HCT116 (cell line): ENCODE data around the gene ZNF503.

Experiments used
- CEBPB ChIP-seq: IDR thresholded peaks from 2 replicates; pipeline ENCODE4 v1.6.1; 2012; ENCODE audit warnings: low read depth
- EZH2 ChIP-seq: fragments of 200-600 bp; sonication (generic); IDR thresholded peaks from 2 replicates; pipeline ENCODE4 v1.6.1; 2017; ENCODE audit warnings: antibody characterized with exemption, mixed run types
- EZH2phosphoT487 ChIP-seq: fragments of 200-600 bp; IDR thresholded peaks from 2 replicates; pipeline ENCODE4 v1.6.1; 2018; ENCODE audit warnings: antibody characterized with exemption, borderline replicate concordance
- POLR2A ChIP-seq: IDR thresholded peaks from 2 replicates; pipeline ENCODE4 v1.7.0; 2011; ENCODE audit warnings: borderline replicate concordance; ENCODE audit not compliant: insufficient read depth, insufficient read length; ENCODE audit errors: extremely low read depth
- POLR2AphosphoS5 ChIP-seq: IDR thresholded peaks from 2 replicates; pipeline ENCODE4 v1.6.1; 2011; ENCODE audit warnings: mild to moderate bottlenecking, low read depth, low read length, moderate library complexity
- RAD21 ChIP-seq: IDR thresholded peaks from 2 replicates; pipeline ENCODE4 v1.6.1; 2012; ENCODE audit warnings: low read depth, mild to moderate bottlenecking
- SIN3A ChIP-seq: IDR thresholded peaks from 2 replicates; pipeline ENCODE4 v1.6.1; 2012; ENCODE audit warnings: low read depth
- SP1 ChIP-seq: IDR thresholded peaks from 2 replicates; pipeline ENCODE4 v1.6.1; 2012; ENCODE audit warnings: low read depth
- TCF7L2 ChIP-seq: IDR thresholded peaks from 2 replicates; pipeline ENCODE4 v1.7.0; 2011; ENCODE audit warnings: borderline replicate concordance, inconsistent platforms; ENCODE audit not compliant: insufficient read depth, insufficient read length; ENCODE audit errors: extremely low read depth
- TF ChIP-seq, protein P1 (sequence below), 3 experiments: fragments of 200-600 bp in 1 of 3; sonication (generic) in 1 of 3; IDR thresholded peaks in 2 of 3; conservative IDR thresholded peaks in 1 of 3; 2 replicates each; pipeline ENCODE4 v1.5.1; 2012 to 2017; ENCODE audit warnings: low read depth in 2 of 3, low read length in 2 of 3, antibody characterized with exemption in 1 of 3, borderline replicate concordance in 1 of 3, control low read depth in 1 of 3, mild to moderate bottlenecking in 1 of 3, mixed read lengths in 1 of 3, mixed run types in 1 of 3, moderate library complexity in 1 of 3; ENCODE audit not compliant: insufficient read depth in 1 of 3
- TF ChIP-seq, protein P2 (sequence below): IDR thresholded peaks from 2 replicates; pipeline ENCODE4 v1.6.1; 2012
- TF ChIP-seq, protein P3 (sequence below): IDR thresholded peaks from 2 replicates; pipeline ENCODE4 v1.6.1; 2012; ENCODE audit warnings: low read depth
- TF ChIP-seq, protein P4 (sequence below): IDR thresholded peaks from 2 replicates; pipeline ENCODE4 v1.6.1; 2012

DNA sequence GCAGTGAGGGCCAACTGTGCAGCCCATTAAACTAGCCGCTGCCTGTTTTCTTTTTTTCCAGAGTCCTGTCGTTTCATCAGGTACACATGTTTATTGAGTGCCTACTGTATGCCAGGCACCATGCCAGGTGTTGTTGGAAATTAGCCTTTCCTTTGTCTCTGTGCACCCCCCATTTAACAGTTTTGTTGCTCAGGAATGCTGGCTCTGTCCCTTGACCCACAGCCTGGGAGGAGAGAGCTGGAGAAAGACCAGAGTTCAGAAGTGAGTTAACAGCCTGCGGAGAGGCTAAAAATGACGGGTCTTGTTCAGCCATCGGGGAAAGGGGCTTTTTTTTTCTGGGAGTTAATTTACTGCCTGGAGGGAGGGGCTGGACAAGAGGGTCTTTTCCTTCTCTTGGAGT is 31.2 kb upstream of the ZNF503 start:
- no peak for TF ChIP-seq POLR2A
- TF ChIP-seq, protein P1, sequence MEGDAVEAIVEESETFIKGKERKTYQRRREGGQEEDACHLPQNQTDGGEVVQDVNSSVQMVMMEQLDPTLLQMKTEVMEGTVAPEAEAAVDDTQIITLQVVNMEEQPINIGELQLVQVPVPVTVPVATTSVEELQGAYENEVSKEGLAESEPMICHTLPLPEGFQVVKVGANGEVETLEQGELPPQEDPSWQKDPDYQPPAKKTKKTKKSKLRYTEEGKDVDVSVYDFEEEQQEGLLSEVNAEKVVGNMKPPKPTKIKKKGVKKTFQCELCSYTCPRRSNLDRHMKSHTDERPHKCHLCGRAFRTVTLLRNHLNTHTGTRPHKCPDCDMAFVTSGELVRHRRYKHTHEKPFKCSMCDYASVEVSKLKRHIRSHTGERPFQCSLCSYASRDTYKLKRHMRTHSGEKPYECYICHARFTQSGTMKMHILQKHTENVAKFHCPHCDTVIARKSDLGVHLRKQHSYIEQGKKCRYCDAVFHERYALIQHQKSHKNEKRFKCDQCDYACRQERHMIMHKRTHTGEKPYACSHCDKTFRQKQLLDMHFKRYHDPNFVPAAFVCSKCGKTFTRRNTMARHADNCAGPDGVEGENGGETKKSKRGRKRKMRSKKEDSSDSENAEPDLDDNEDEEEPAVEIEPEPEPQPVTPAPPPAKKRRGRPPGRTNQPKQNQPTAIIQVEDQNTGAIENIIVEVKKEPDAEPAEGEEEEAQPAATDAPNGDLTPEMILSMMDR (IDR thresholded peaks at IDR 0.05 in 2 of 3, conservative IDR thresholded peaks at IDR 0.05 in 1 of 3; ENCODE audit: borderline replicate concordance in 1 of 3, insufficient read depth in 1 of 3, low read depth in 2 of 3, low read length in 2 of 3): no peak
- TF ChIP-seq, protein P2, sequence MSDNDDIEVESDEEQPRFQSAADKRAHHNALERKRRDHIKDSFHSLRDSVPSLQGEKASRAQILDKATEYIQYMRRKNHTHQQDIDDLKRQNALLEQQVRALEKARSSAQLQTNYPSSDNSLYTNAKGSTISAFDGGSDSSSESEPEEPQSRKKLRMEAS: no peak
- no peak for TF ChIP-seq EZH2
- no peak for TF ChIP-seq POLR2AphosphoS5
- TF ChIP-seq EZH2phosphoT487: no peak
- TF ChIP-seq SP1: no peak
- TF ChIP-seq, protein P3, sequence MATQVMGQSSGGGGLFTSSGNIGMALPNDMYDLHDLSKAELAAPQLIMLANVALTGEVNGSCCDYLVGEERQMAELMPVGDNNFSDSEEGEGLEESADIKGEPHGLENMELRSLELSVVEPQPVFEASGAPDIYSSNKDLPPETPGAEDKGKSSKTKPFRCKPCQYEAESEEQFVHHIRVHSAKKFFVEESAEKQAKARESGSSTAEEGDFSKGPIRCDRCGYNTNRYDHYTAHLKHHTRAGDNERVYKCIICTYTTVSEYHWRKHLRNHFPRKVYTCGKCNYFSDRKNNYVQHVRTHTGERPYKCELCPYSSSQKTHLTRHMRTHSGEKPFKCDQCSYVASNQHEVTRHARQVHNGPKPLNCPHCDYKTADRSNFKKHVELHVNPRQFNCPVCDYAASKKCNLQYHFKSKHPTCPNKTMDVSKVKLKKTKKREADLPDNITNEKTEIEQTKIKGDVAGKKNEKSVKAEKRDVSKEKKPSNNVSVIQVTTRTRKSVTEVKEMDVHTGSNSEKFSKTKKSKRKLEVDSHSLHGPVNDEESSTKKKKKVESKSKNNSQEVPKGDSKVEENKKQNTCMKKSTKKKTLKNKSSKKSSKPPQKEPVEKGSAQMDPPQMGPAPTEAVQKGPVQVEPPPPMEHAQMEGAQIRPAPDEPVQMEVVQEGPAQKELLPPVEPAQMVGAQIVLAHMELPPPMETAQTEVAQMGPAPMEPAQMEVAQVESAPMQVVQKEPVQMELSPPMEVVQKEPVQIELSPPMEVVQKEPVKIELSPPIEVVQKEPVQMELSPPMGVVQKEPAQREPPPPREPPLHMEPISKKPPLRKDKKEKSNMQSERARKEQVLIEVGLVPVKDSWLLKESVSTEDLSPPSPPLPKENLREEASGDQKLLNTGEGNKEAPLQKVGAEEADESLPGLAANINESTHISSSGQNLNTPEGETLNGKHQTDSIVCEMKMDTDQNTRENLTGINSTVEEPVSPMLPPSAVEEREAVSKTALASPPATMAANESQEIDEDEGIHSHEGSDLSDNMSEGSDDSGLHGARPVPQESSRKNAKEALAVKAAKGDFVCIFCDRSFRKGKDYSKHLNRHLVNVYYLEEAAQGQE: no peak
- no peak for TF ChIP-seq RAD21
- TF ChIP-seq CEBPB: no peak
- TF ChIP-seq, protein P4, sequence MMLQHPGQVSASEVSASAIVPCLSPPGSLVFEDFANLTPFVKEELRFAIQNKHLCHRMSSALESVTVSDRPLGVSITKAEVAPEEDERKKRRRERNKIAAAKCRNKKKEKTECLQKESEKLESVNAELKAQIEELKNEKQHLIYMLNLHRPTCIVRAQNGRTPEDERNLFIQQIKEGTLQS: no peak
- no peak for TF ChIP-seq TCF7L2
- TF ChIP-seq SIN3A: no peak
